Measurements from ENCODE around the gene PVALEF. TPM values are rescaled to one million over a fixed set of nuclear protein-coding genes. Genes with fewer than 3 reads are reported as not detected.

PVALEF gene
- total RNA-seq, 1 experiment from 2014 or later = not detected

DNA sequence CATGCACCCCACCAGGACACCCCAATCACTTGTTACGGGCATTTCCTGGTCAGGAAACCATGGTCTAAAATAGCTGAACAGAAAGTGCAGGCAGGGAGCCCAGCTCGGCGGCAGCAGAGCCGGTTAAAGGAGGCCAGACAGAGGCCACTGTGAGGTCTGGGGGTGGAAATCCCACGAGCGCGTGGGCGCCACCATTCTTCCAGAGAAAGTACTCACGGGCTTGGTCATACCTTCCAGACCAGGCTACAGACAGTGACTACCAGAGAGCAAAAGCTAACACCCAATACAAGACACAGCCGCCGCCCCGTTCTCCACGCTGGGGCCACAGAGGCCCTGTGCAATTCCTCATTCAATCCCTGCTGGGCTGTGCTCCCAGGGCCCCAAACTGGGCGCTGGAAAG lies 45.6 kb downstream of the PVALEF start:
- H3K79me2 ChIP-seq (ENCODE audit: insufficient read depth, low read length) = no peaks in the 10 kb centered on the region; the same call in 1 of the 2 replicates
- H3K18ac ChIP-seq (ENCODE audit: insufficient read length, low read depth, low read length) = no peak overlapping the region
- no peak overlapping the region for H2BK12ac ChIP-seq (ENCODE audit: insufficient read length, low read depth, low read length)
- Mint-ChIP-seq H3K27me3 (ENCODE audit: low read depth) (no peaks in the 10 kb centered on the region), H3K4me1 (peaks cover 3 to 4% of the 10 kb centered on the region in 2 experiments; a peak in 1 of 4 replicates), H3K27ac (peak overlapping the region in 1 of 3 experiments; percentile 94; a peak in 2 of 7 replicates), H3K9me3 (no peaks in the 10 kb centered on the region), H3K36me3 (ENCODE audit: insufficient read depth in 1 of 3, low read depth in 3 of 3) (peaks cover 0 to 23% (median 3%) of the 10 kb centered on the region in 3 experiments; a peak in 4 of 7 replicates), H3K4me3 (no peak overlapping the region)
- H3K23ac ChIP-seq (ENCODE audit: insufficient read length, low read depth, low read length) = no peak overlapping the region
- H2BK20ac ChIP-seq (ENCODE audit: low read depth, low read length, poor library complexity, severe bottlenecking) = no peak overlapping the region
- no peaks in the 10 kb centered on the region for H3K23me2 ChIP-seq (ENCODE audit: insufficient read length, low read depth, low read length, poor library complexity, severe bottlenecking)
- no peaks in the 10 kb centered on the region for H3K27me3 ChIP-seq (ENCODE audit: insufficient read depth, low read length)
- H2AFZ ChIP-seq (ENCODE audit: low read length) = no peak overlapping the region
- no peak overlapping the region for H3K56ac ChIP-seq (ENCODE audit: insufficient read length, low read depth, low read length)
- no peaks in the 10 kb centered on the region for H3K4me1 ChIP-seq (ENCODE audit: insufficient read depth, low read length)
- no peak overlapping the region for H4K91ac ChIP-seq (ENCODE audit: insufficient read length, low read depth, low read length)
- no CpG with 5 or more reads among the region's 14 CpGs for WGBS (ENCODE audit: extremely low coverage, insufficient read length, low lambda C conversion rate)
- H2BK5ac ChIP-seq (ENCODE audit: insufficient read length, low read length) = no peak overlapping the region
- no peak overlapping the region for H2AK5ac ChIP-seq (ENCODE audit: insufficient read length, low read length)
- H4K20me1 ChIP-seq (ENCODE audit: control insufficient read depth, insufficient read depth, insufficient read length) = no peaks in the 10 kb centered on the region
- H3K27ac ChIP-seq (ENCODE audit: insufficient read length, low read depth, low read length) = no peak overlapping the region
- H3K4ac ChIP-seq (ENCODE audit: low read depth, low read length) = no peak overlapping the region
- H2BK15ac ChIP-seq (ENCODE audit: low read depth, low read length) = no peak overlapping the region
- TF ChIP-seq, protein P1, sequence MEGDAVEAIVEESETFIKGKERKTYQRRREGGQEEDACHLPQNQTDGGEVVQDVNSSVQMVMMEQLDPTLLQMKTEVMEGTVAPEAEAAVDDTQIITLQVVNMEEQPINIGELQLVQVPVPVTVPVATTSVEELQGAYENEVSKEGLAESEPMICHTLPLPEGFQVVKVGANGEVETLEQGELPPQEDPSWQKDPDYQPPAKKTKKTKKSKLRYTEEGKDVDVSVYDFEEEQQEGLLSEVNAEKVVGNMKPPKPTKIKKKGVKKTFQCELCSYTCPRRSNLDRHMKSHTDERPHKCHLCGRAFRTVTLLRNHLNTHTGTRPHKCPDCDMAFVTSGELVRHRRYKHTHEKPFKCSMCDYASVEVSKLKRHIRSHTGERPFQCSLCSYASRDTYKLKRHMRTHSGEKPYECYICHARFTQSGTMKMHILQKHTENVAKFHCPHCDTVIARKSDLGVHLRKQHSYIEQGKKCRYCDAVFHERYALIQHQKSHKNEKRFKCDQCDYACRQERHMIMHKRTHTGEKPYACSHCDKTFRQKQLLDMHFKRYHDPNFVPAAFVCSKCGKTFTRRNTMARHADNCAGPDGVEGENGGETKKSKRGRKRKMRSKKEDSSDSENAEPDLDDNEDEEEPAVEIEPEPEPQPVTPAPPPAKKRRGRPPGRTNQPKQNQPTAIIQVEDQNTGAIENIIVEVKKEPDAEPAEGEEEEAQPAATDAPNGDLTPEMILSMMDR (conservative IDR thresholded peaks at IDR 0.05) = no peak
- H3T11ph ChIP-seq (ENCODE audit: low read length) = no peak overlapping the region
- H3K9me3 ChIP-seq (ENCODE audit: control insufficient read depth, low read depth, low read length) = no peaks in the 10 kb centered on the region
- no peak overlapping the region for H4K8ac ChIP-seq (replicated peaks; ENCODE audit: insufficient read length, low read depth, low read length)
- no peak overlapping the region for H2BK120ac ChIP-seq (ENCODE audit: low read depth, low read length, poor library complexity, severe bottlenecking)
- H3K4me2 ChIP-seq (ENCODE audit: insufficient read depth, insufficient read length, low read length) = no peak overlapping the region
- H3K9ac ChIP-seq (ENCODE audit: extremely low read depth, insufficient read length, low read length) = no peak overlapping the region
- DNase-seq = no peak
- H3K79me1 ChIP-seq (ENCODE audit: insufficient read depth, low read depth, low read length, poor library complexity, severe bottlenecking) = no peaks in the 10 kb centered on the region
- H4K5ac ChIP-seq (ENCODE audit: insufficient read length, low read depth, low read length) = no peak overlapping the region
- no peak overlapping the region for H3K14ac ChIP-seq (ENCODE audit: insufficient read depth, low read length)

Measured in H9 (cell line).